MM.1S (cell line): ENCODE measurements around the gene TAF4B.

ENCODE experiments used
- DNase-seq: peaks from one replicate; pipeline ENCODE4 v3.0.0-alpha.2; 2015
- H2AFZ ChIP-seq: fragments of 300-600 bp; sonication (generic); 2 replicates; pipeline ENCODE4 v1.6.0; 2016; ENCODE audit warnings: antibody characterized with exemption, low read length
- H3F3A ChIP-seq: fragments of 300-600 bp; sonication (generic); 2 replicates; pipeline ENCODE4 v1.6.1; 2016; ENCODE audit warnings: mild to moderate bottlenecking, antibody characterized with exemption, low read length, moderate library complexity, mixed read lengths; ENCODE audit not compliant: insufficient read depth
- H3K27ac ChIP-seq: fragments of 300-600 bp; sonication (generic); 2 replicates; pipeline ENCODE4 v1.5.1; 2016; ENCODE audit warnings: mild to moderate bottlenecking, low read length
- H3K27me3 ChIP-seq: fragments of 300-600 bp; sonication (generic); replicated peaks from 2 replicates; pipeline ENCODE4 v1.6.0; 2016; ENCODE audit warnings: low read length; ENCODE audit not compliant: insufficient read depth
- H3K36me3 ChIP-seq: fragments of 300-600 bp; sonication (generic); replicated peaks from 2 replicates; pipeline ENCODE4 v1.6.1; 2016; ENCODE audit warnings: mild to moderate bottlenecking, low read length, mixed read lengths; ENCODE audit not compliant: insufficient read depth
- H3K4me1 ChIP-seq: fragments of 300-600 bp; sonication (generic); 2 replicates; pipeline ENCODE4 v1.6.1; 2016; ENCODE audit warnings: low read length, mixed read lengths
- H3K4me2 ChIP-seq: fragments of 300-600 bp; sonication (generic); 2 replicates; pipeline ENCODE4 v1.6.0; 2016; ENCODE audit warnings: low read depth, low read length
- H3K4me3 ChIP-seq: fragments of 300-600 bp; sonication (generic); 2 replicates; pipeline ENCODE4 v1.5.1; 2016; ENCODE audit warnings: low read length, mixed read lengths
- H3K79me2 ChIP-seq: fragments of 300-600 bp; sonication (generic); 2 replicates; pipeline ENCODE4 v1.6.1; 2016; ENCODE audit warnings: mixed run types, low read length, mixed read lengths
- H3K9ac ChIP-seq: fragments of 300-600 bp; sonication (generic); 2 replicates; pipeline ENCODE4 v1.6.1; 2016; ENCODE audit warnings: low read length, mixed read lengths
- H3K9me2 ChIP-seq: fragments of 300-600 bp; sonication (generic); replicated peaks from 2 replicates; pipeline ENCODE4 v1.6.1; 2016; ENCODE audit warnings: mild to moderate bottlenecking, low read length, mixed read lengths; ENCODE audit not compliant: insufficient read depth
- H3K9me3 ChIP-seq: fragments of 300-600 bp; sonication (generic); replicated peaks from 2 replicates; pipeline ENCODE4 v1.6.1; 2016; ENCODE audit warnings: mild to moderate bottlenecking, low read length, mixed read lengths; ENCODE audit not compliant: insufficient read depth
- H4K20me1 ChIP-seq: fragments of 300-600 bp; sonication (generic); 2 replicates; pipeline ENCODE4 v1.6.1; 2016; ENCODE audit warnings: mild to moderate bottlenecking, low read length, moderate library complexity, mixed read lengths; ENCODE audit not compliant: insufficient read depth
- EZH2 ChIP-seq: fragments of 300-600 bp; sonication (generic); optimal IDR thresholded peaks from 2 replicates; pipeline ENCODE3; 2017; ENCODE audit warnings: low read depth, mild to moderate bottlenecking, antibody characterized with exemption, low read length, mixed read lengths
- EZH2phosphoT487 ChIP-seq: fragments of 300-600 bp; sonication (generic); IDR thresholded peaks from 2 replicates; pipeline ENCODE4 v1.6.1; 2018; ENCODE audit warnings: antibody characterized with exemption, low read length
- TF ChIP-seq, protein P1 (sequence below): fragments of 300-600 bp; sonication (generic); IDR thresholded peaks from 2 replicates; pipeline ENCODE4 v1.5.1; 2016; ENCODE audit warnings: antibody characterized with exemption, low read length, mixed read lengths

Gene TAF4B

DNA sequence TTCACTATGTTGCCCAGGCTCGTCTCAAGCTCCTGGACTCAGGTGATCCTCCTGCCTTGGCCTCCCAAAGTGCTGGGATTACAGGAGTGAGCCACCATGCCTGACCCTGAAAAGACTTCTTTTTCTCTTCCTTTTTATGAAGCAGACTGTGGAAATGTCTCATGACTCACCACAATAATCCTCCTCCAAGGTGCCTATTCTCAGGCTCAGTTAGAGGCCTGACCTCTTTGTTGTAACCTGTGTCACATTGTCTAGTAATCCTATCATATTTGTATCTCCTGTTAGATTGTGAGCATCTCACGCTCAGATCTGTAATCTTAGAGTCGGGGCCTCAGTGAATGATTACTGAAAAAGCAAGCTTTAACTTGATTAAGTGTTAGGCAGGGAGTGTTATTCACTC is 18.3 kb upstream of the TAF4B start:
- DNase-seq: no peak
- Histone ChIP-seq H3K27ac (no peak overlapping the region), H3K4me2 (no peak overlapping the region), H3K79me2 (no peaks in the 10 kb centered on the region), H3K27me3 (no peaks in the 10 kb centered on the region), H3K9ac (no peak overlapping the region), H3K4me1 (no peaks in the 10 kb centered on the region), H3K9me3 (no peaks in the 10 kb centered on the region), H2AFZ (no peak overlapping the region), H3F3A (no peaks in the 10 kb centered on the region), H4K20me1 (no peaks in the 10 kb centered on the region), H3K4me3 (no peak overlapping the region), H3K36me3 (no peaks in the 10 kb centered on the region), H3K9me2 (no peaks in the 10 kb centered on the region)
- TF ChIP-seq EZH2phosphoT487 (no peak), EZH2 (no peak)
- TF ChIP-seq, protein P1, sequence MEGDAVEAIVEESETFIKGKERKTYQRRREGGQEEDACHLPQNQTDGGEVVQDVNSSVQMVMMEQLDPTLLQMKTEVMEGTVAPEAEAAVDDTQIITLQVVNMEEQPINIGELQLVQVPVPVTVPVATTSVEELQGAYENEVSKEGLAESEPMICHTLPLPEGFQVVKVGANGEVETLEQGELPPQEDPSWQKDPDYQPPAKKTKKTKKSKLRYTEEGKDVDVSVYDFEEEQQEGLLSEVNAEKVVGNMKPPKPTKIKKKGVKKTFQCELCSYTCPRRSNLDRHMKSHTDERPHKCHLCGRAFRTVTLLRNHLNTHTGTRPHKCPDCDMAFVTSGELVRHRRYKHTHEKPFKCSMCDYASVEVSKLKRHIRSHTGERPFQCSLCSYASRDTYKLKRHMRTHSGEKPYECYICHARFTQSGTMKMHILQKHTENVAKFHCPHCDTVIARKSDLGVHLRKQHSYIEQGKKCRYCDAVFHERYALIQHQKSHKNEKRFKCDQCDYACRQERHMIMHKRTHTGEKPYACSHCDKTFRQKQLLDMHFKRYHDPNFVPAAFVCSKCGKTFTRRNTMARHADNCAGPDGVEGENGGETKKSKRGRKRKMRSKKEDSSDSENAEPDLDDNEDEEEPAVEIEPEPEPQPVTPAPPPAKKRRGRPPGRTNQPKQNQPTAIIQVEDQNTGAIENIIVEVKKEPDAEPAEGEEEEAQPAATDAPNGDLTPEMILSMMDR: no peak

DNA sequence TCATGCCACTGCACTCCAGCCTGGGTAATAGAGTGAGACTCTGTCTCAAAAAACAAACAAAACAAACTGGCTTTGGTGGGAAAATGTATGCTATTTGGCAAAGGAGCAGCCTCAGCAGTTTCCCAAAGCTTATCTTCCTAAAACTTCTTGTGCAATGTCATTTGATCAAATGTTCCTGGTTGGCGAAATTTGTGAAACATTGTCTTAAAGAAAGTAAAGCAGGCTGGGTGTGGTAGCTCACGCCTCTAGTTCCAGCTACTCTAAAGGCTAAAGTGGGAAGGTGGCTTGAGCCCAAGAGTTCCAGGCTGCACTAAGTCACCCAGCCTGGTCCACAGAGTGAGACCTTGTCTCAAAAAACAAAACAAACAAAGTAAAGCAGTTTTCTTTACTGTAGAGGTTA is 17.3 kb upstream of the TAF4B start:
- H3K4me2 ChIP-seq: no peak overlapping the region
- no peaks in the 10 kb centered on the region for H3K4me1 ChIP-seq
- no peaks in the 10 kb centered on the region for H4K20me1 ChIP-seq
- H3K4me3 ChIP-seq: no peak overlapping the region
- no peaks in the 10 kb centered on the region for H3K9me3 ChIP-seq
- no peaks in the 10 kb centered on the region for H3K79me2 ChIP-seq
- H3K27me3 ChIP-seq: no peaks in the 10 kb centered on the region
- H3K36me3 ChIP-seq: no peaks in the 10 kb centered on the region
- no peak overlapping the region for H3K27ac ChIP-seq
- DNase-seq: no peak
- H3K9ac ChIP-seq: no peak overlapping the region
- no peak for TF ChIP-seq EZH2
- TF ChIP-seq EZH2phosphoT487: no peak
- no peak overlapping the region for H2AFZ ChIP-seq
- H3K9me2 ChIP-seq: no peaks in the 10 kb centered on the region
- no peaks in the 10 kb centered on the region for H3F3A ChIP-seq

DNA sequence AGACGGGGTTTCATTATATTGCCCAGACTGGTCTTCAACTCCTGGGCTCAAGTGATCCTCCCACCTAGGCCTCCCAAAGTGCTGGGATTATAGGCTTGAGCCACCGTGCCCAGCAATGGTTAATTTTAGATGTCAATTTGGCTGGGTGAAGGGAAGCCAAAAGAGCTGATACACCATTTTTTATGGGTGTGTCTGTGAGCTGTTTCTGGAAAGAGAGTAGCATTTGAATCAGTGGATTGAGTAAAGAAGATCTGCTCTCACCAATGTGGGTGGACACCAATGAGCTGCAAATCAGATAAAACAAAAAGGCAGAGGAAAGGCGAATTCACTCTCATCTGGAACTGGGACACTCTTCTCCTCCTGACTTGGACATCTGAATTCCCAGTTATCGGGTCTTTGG is 16.1 kb upstream of the TAF4B start:
- DNase-seq: no peak
- no peaks in the 10 kb centered on the region for H3K36me3 ChIP-seq
- H3K9me3 ChIP-seq: no peaks in the 10 kb centered on the region
- no peak for TF ChIP-seq EZH2
- no peak for TF ChIP-seq EZH2phosphoT487
- TF ChIP-seq, protein P1: no peak
- H3K27me3 ChIP-seq: no peaks in the 10 kb centered on the region
- no peak overlapping the region for H2AFZ ChIP-seq
- H3K9me2 ChIP-seq: no peaks in the 10 kb centered on the region
- no peaks in the 10 kb centered on the region for H3K79me2 ChIP-seq
- no peak overlapping the region for H3K4me2 ChIP-seq
- no peaks in the 10 kb centered on the region for H4K20me1 ChIP-seq
- H3K4me3 ChIP-seq: no peak overlapping the region
- H3F3A ChIP-seq: no peaks in the 10 kb centered on the region
- no peak overlapping the region for H3K9ac ChIP-seq
- no peaks in the 10 kb centered on the region; the same call in 1 of the 2 replicates for H3K4me1 ChIP-seq
- H3K27ac ChIP-seq: no peak overlapping the region

DNA sequence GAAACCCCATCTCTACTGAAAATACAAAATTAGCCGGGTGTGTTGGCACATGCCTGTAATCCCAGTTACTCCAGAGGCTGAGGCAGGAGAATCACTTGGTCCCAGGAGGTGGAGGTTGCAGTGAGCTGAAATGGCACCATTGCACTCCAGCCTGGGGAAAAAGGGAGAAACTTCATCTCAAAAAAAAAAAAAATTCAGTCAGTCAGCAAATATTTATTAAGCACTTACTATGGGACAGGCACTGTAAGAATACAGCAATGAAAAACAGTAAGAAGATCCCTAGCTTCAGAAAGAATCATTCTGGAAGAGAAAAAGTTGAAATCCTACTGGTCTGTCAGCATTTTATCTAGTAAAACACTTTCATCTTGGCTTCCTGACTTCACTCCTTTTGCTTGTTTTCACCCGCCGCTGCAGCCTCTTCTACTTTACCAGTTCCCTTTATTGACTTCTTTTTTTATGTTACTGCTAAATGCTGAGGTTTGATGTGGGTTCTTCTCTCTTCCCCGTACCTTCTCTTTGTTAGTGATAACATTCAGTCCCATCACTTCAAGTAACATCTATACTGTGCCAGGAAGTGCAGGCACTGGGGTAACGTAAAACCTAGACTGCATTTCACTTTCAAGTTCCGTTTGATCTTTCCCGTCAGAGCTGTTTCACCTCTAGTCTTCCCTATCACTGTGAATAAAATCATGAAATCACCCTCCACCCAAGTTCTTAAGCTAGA is 10.8 kb upstream of the TAF4B start:
- Histone ChIP-seq H3K27ac (peak overlapping the region; percentile 52; the same call in 1 of the 2 replicates), H3K4me2 (peak overlapping the region; percentile 80), H3K36me3 (no peaks in the 10 kb centered on the region), H3F3A (peaks cover 4% of the 10 kb centered on the region), H4K20me1 (no peaks in the 10 kb centered on the region), H3K79me2 (no peaks in the 10 kb centered on the region), H3K27me3 (no peaks in the 10 kb centered on the region), H2AFZ (peak overlapping the region; percentile 56), H3K4me3 (peak overlapping the region; percentile 50), H3K4me1 (peaks cover 3% of the 10 kb centered on the region; the same call in 1 of the 2 replicates), H3K9me2 (no peaks in the 10 kb centered on the region), H3K9ac (peak overlapping the region; percentile 37; the same call in 1 of the 2 replicates), H3K9me3 (no peaks in the 10 kb centered on the region)
- TF ChIP-seq, protein P1: no peak
- TF ChIP-seq EZH2: no peak
- TF ChIP-seq EZH2phosphoT487: no peak
- peak; percentile 73 for DNase-seq
